GM23248 (cell line): ENCODE measurements around the gene HIPK2.

Experiments used
- EZH2 ChIP-seq: fragments of 200-600 bp; sonication (generic); IDR thresholded peaks from 2 replicates; pipeline ENCODE4 v1.6.1; 2018; ENCODE audit warnings: antibody characterized with exemption, mild to moderate bottlenecking; ENCODE audit not compliant: insufficient read depth, poor library complexity, severe bottlenecking
- EZH2phosphoT487 ChIP-seq: fragments of 200-600 bp; sonication (generic); IDR thresholded peaks from 2 replicates; pipeline ENCODE4 v1.6.1; 2018; ENCODE audit warnings: antibody characterized with exemption, moderate library complexity, mild to moderate bottlenecking, low read depth; ENCODE audit not compliant: insufficient read depth

DNA sequence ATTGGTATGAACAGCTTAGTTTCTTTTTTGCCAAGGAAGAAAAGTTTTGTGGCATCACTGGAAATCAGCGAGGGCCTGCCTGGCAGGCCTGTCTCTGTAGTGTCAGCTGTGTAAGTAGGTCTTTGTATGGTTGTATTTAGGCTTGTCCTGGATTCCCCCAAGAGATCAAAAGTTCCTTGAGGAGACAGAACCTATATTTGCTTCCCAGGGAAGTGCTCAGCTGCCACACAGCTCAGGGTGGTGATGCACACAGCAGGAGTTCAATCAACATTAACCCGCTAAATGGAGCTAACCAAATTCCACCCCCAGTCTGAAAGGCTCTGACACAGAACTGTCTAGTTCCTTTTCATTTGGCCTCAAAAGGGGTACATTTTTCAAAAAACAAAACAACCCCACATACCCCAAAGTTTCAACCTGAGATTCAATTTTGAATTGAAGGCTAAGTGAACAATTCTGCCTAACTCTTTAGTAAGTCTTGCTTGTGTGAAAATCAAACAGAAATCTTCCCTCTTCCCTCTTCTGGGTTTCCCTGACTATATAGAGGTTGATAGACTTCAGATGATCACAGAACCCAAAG is 129.9 kb downstream of the HIPK2 start:
- TF ChIP-seq EZH2phosphoT487 (no peak), EZH2 (no peak)
